HG02870 (cell line): ENCODE results near the gene SLC46A2.

Experiments
- ATAC-seq: cut with Tn5 transposase; IDR thresholded peaks from one replicate; pipeline ENCODE4 v1.9.1; 2021; ENCODE audit warnings: mild to moderate bottlenecking, moderate library complexity; ENCODE audit not compliant: unreplicated experiment

The SLC46A2 gene, protein sequence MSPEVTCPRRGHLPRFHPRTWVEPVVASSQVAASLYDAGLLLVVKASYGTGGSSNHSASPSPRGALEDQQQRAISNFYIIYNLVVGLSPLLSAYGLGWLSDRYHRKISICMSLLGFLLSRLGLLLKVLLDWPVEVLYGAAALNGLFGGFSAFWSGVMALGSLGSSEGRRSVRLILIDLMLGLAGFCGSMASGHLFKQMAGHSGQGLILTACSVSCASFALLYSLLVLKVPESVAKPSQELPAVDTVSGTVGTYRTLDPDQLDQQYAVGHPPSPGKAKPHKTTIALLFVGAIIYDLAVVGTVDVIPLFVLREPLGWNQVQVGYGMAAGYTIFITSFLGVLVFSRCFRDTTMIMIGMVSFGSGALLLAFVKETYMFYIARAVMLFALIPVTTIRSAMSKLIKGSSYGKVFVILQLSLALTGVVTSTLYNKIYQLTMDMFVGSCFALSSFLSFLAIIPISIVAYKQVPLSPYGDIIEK

DNA sequence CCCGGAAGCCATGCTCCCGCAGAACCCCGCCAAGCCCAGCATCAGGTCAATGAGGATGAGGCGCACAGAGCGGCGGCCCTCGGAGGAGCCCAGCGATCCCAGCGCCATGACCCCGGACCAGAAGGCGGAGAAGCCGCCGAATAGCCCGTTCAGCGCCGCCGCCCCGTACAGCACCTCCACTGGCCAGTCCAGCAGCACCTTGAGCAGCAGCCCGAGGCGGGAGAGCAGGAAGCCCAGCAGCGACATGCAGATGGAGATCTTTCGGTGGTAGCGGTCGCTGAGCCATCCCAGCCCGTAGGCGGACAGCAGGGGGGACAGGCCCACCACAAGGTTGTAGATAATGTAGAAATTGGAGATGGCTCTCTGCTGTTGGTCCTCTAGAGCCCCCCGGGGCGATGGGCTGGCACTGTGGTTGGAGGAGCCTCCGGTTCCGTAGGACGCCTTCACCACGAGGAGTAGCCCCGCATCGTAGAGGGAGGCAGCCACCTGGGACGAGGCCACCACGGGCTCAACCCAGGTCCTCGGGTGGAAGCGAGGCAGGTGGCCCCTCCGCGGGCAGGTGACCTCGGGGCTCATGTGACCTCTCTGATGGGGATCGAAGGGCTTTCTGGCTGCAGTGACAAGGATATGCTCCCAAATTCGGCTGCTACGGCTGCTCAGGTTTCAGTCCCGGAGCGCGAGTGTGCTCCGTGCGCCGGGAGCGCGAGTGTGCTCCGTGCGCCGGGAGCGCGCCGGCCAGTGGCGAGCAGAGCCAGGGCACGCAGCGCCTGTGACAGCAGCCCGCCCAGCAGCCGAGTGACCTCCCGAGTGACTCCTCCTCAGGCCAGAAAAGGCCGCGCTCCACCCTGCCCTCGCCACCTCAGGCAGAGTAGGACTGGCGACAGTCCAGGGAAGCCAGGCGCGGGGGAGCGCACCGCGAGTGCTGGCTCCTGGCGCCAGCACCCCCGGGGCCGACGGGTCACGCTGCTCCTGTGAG, at the start of gene SLC46A2:
TSS of gene SLC46A2 (minus strand) at position 771 of the 976 bp plus-strand sequence. CDS start at position 576, 195 bp downstream.
- ATAC-seq: no peak

- no peak for ATAC-seq
Observed at GRCh38 chr9:112939418-112939817, 48.7 kb upstream of the SLC46A2 start.

- ATAC-seq: no peak
Observed at GRCh38 chr9:112933696-112934095, 43.0 kb upstream of the SLC46A2 start.

- ATAC-seq: no peak
Observed at GRCh38 chr9:112925058-112925641, 34.5 kb upstream of the SLC46A2 start.

DNA sequence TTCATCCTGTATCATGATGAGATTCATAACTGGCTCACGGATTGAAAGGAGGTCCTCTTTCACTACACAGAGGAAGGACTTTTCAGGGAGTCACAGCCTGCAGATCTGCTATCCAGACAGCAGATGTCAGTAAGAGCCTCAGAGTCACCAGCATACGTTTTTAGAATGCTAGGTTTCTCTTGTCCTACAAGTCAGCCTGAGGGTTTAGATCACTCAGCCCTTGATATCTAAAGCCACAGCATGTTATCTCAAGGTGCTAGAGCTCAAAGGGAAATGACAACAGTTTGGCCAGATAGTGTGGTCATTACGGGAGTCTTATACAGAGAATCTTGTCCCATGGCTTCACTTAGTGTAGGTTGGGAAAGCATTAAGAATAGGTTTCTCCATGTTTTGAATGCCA, 30.9 kb upstream of the SLC46A2 start:
- no peak for ATAC-seq

DNA sequence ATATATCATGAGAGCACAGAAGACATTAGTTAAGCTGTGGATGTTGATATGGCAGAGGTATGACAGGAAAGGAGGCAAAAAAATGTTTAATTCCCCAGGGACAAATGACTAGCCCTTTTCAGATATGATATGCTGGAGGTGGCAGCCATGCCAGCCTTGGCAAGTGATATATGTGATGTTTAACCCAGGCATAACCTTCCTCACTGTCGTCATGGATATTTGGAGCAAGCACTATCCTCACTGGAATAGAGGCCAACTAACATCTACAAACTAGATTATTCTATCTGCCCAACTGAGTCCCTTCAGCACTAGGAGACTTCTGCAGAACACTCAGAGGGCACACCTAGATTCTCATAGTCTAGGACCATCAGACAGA, 27.3 kb upstream of the SLC46A2 start:
- no peak for ATAC-seq

GRCh38 chr9:112917047-112917986, 26.6 kb upstream of the SLC46A2 start:
- no peak for ATAC-seq

DNA sequence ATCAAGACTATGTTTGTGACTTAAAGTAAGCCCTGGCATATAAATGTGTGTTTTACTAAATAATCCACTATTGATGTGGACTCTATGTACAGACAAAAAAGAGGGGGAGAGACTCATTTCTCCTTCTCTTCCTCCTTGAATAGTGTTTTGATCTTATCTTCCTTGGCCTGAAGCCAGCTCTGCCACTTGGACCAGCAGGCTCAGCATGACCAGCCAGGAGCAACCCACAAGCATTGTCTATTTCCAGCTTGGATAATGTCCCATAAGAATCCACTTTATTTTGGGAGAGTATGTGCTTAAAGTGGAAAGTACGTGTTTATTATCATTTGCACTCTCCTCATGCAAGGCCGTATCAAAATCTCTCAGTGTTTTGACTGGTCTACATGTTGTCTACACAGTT, 23.8 kb upstream of the SLC46A2 start:
- ATAC-seq: no peak

GRCh38 chr9:112913326-112913725, 22.6 kb upstream of the SLC46A2 start:
- no peak for ATAC-seq

DNA sequence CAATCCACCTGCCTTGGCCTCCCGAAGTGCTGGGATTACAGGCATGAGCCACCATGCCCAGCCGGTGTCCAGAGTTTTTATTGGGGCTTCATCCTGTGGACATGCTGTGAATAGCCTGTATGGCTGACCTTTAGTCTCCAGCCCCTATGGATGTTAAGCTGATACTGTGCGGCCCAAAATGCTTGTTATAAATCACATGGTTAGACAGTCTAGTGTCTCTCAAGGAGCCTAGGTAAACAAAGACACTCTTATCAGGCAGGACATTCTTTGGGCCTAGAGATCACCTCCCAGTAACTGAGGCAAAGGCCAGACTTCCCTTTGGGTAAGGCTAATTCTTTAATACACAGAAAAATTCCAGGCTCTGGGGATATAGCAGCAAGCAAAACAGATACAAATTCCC, 22.0 kb upstream of the SLC46A2 start:
- ATAC-seq: no peak

- ATAC-seq: no peak
Observed at GRCh38 chr9:112911736-112912135, 21.1 kb upstream of the SLC46A2 start.

DNA sequence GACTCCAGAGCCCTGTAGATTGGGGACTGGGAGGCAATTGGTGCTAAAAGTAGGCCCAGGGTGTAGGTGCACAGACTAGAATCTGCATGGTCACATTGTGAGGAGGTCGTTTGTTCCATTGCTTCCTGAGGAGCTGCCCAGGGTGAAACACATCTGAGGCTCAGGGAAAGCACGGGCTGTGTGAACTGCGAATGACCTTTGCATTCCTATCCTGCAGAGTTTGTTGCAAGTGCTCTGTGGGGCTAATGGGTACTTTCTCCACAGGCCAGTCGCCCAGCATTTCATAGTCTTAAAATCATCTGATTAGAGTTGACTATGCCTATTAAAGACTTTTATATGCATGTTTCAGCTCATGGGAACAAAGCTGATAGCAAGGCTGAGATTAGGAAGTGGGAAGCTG, 14.4 kb upstream of the SLC46A2 start:
- no peak for ATAC-seq

- ATAC-seq: no peak
Observed at GRCh38 chr9:112900901-112901300, 10.2 kb upstream of the SLC46A2 start.

GRCh38 chr9:112900488-112900887, 9.8 kb upstream of the SLC46A2 start:
- ATAC-seq: no peak

DNA sequence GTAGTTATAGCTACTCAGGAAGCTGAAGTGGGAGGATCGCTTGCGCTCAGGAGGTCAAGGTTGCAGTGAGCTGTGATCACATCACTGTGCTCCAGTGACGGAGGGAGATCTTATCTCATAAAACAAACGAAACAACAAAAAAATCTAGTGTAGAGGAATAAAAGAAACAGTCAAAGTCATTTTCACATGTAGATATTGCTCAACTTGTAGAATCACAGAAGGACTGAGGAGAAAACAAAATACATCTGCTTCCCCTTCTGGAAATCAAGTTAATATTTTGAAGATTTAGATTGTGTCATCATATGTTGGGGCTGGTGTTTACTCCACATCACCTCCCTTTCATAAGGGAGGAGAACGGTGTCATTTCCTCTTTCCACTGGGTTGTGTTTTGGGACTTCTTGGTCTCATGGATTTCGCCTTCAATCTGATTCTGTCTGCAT, 8.2 kb upstream of the SLC46A2 start:
- ATAC-seq: no peak

DNA sequence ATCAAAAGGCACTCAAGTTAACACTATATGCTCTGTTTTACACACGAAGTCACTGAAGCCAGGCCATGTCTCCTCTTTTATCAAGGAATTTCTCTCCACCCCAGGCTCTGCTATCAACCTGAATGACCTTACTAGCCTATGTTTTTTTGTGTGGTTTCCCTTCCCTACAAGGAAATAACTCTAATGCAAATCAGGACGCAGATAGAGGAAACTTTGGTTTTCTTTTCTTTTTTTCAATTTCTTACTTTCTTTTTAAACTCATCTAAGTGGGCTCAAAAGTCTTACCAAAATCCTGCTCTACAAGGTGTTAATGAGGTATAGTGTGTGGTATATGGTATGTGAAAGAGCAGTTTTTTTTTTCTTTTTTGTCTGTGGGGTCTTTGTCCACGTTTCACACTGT, 5.5 kb upstream of the SLC46A2 start:
- no peak for ATAC-seq

GRCh38 chr9:112894699-112895098, 4.0 kb upstream of the SLC46A2 start:
- ATAC-seq: no peak

- no peak for ATAC-seq
Observed at GRCh38 chr9:112894041-112894440, 3.4 kb upstream of the SLC46A2 start.

- ATAC-seq: no peak
Observed at GRCh38 chr9:112892981-112893380, 2.3 kb upstream of the SLC46A2 start.

DNA sequence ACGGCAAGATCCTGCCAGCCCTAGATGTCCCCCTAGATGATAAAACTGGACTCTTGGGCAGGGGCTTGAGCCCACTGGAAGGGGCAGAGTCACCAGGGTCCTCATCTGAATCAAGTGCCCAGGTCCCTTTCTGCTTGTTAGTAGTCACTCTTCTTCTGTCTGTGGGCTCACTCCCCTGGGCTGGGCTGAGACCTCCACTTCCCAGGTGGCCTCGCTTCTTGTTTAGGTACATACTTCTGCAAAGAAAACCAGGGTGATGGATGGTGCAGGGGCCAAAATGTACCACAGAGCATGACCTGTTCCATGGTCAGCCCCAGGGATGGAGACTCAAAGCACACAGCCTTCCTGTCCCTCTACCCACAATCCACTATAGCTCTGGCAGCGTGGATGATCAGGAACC, 845 bp upstream of the SLC46A2 start:
- ATAC-seq: no peak
